Testis (tissue), 2 donors: Measurements from ENCODE around the gene ADSS1.

Source experiments
- CTCF ChIP-seq, 3 experiments: fragments of 450-650 bp in 2 of 3; fragments of 200-600 bp in 1 of 3; sonication (generic) in 1 of 3; IDR thresholded peaks; one replicate each; pipeline ENCODE4 v1.5.1; 2016 to 2019; ENCODE audit warnings: antibody characterized with exemption in 3 of 3, mild to moderate bottlenecking in 2 of 3, moderate library complexity in 1 of 3
- POLR2A ChIP-seq: fragments of 450-650 bp; IDR thresholded peaks from one replicate; pipeline ENCODE4 v1.6.1; 2017; ENCODE audit warnings: antibody characterized with exemption, mild to moderate bottlenecking, moderate library complexity

GRCh38 chr14:104676130-104676693, 47.8 kb upstream of the ADSS1 start:
- TF ChIP-seq POLR2A (no peak), CTCF (IDR thresholded peaks at IDR 0.05) (no peak)
